GM19240 (cell line): ENCODE measurements around the gene TTC21B.

Experiments
- DNase-seq: peaks from one replicate; pipeline ENCODE4 v3.0.0; 2011; ENCODE audit warnings: low spot score; ENCODE audit not compliant: insufficient read length

TTC21B gene

DNA sequence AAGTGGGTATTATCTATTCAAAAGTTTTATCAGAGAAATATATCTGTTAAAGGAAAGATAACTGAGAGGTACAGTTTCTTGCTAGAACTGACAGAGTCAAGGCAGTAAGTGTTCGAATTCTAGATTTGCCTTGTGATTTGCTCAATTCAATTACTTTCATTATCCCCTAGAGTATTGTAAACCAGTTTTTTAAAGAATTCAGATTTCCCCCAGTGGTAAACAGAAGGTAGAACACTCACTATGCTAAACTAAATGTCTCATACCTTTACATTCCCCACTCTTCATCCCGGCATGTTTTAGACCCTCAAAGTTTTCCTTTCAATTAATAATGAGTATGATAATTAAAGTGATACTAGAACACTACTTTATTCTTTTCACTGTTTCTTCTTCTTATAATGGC is 28.6 kb downstream of the TTC21B start:
- no peak for DNase-seq

DNA sequence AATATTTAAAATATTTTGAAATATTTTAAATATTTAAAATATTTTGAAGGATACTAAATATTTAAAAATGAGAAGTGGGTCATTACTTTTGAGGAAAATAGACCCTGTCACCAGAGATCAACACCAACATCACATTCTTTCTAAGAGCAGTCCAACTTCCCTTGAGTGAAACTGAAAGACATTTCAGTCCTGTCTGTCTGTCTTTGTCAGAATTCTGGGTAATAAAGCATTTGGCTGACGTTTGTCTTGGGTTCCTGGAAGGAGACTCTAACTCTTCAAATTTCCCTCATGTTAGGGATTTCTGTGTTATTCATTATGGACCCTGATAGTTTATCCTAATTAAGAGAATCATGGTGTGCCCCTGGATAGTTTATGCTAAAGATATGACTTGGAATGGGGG is 32.8 kb downstream of the TTC21B start:
- DNase-seq: no peak

DNA sequence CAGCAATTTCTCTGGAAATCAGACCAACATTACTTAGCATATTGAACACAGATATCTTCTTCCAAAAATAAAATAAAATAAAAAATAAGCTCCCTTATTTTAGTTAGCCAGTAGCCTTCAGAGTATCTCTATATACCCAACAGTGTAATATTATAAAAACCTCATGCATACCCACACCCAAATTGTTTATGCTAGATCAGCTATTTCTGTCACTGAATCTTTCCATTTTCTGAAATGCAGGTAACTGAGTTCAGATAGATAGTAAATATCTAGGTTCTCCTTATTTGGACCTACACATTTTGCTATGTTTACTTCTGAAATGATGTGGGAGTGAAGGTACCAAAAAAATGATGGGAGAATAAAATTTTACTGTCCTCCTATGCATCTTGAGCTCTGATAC is 39.9 kb downstream of the TTC21B start:
- no peak for DNase-seq

DNA sequence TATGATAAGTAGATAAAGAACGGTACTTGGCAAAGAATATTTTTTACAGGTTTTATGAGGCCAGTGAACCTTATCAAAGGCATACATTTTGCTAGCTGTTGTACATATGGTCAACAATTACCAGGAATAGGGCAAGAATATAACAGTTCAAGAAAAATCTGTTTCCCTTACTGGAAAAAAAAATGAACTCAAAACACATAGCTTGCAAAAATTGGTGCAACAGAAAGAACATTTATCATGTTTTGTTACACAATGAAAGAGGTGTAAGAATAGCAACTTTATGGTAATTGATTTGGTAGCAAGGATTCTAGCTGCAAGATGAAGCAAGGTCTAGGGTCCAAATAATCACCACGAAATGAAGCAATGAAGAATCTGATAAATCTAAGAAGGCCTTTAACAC is 41.6 kb downstream of the TTC21B start:
- DNase-seq: no peak

DNA sequence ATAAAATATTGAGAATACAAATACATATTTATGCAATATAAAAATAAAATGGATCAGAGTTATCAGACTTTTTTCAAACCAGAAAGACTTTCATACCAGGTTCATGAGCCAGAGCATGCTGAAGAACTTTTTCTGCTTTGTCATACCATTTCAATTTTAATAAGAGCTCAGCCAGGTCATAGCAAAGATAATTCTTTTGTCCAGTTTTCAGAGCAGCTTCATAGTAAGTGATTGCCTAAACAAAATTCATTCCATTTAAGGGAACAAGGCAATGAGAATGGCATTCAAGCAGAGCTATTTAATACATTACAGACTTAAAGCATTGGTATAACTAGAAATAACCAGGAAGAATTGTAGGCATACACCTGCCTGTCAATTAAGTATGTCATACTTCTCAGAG is 42.3 kb downstream of the TTC21B start:
- no peak for DNase-seq

DNA sequence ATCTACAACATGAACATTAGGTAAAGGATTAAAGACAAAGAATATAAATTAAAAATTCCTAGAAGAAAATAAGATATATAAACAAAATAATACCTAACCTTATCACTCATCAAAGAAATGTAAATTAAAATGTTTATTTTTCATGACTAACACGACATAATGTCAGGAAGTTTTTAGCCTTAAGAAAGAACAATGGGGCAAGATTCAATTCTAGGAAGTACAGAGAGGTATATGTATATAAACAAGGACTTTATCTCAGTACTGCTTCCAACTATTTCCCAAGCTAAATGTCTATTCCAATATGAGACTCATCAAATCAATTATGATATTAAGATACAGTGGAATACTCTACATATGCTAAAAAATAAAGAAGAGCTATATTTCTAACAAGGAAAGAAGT is 44.1 kb downstream of the TTC21B start:
- DNase-seq: no peak

DNA sequence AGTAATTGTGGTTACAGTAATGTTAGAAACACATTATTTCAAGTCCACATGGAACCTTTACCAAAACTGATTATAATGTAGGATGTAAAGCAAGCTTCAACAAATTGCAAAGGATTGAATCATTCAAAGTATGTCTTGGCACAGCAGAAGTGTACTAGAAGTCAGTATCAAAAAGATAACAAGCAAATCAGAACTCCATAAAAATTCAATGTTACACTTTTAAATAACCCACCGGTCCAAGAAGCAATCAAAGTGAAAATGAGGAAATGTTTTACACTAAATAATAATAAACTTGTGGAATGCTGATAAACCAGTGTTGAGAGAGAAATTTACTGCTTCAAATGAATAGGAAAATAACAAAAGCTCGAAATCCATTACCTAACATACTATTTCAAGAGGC is 47.7 kb downstream of the TTC21B start:
- DNase-seq: no peak

DNA sequence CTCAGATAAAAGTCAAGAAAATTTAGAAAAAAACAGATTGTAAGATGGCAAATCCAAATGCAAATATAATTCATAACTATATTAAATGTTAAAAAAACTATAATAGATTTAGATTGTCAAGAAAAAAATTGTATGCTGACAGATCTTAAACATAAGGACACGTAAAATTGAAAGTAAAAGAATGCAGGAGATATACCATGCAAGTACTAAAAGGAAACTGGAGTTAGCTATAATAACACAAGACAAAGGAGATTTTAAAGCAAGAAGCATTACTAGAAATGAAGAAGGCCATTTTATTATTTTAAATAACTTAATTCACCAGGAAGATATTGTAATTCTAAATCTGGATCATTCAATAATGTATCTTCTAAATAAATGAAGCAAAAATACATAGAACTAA is 48.3 kb downstream of the TTC21B start:
- no peak for DNase-seq

DNA sequence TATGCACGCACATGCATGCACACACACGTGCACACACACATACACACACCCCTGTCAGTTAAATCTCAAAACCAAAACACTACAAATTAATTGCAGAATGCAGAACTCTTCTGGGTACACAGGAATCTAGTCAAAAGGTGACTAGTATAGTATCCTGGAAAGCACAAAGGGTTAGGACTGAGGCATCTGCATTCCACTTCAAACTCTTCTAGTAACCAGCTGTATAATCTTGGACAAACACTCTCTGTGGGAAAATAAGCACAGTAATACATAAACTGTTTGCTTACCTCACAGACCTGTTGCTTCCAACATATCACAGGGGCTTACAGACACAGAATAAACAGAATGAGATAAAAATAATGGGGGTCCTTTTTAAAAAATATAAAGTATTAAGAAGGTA is 49.1 kb downstream of the TTC21B start:
- no peak for DNase-seq

DNA sequence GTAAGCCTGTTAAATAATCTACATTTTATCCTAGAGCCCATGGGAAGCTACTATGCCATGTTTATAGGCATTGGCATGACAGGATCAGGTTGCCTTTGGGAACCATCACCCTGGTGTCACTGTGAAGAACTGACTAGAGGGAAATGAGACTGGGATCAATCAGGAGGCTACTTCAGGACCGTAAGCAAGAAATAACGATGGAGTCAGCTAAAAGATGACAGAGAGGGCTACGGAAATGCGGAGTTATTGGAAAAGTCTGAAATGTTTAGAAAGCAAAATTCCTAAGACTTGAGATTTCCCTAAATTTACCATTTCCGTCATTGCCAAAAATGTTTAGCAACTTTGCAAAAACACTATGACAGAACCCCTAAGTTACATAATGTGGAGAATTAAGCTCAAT is 50.2 kb downstream of the TTC21B start:
- no peak for DNase-seq

DNA sequence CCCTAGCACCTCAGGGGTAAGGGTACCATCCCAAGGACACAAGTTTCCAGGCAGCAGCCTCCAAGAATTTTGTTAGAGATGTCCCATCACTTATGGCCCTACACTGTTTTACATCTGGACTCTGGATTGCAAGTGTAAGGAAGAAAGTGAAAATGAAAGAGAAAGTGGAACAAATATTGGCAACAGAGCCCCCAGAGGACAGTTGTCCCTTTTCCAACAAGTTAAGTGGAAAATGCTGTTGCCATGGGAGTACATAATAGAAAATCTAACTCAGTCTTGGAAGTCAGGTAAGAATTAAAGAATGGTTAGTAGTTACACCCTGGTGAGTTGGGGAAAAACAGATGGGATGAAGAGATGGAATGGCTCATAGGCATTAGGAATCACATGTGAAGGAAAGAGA is 50.6 kb downstream of the TTC21B start:
- DNase-seq: no peak

DNA sequence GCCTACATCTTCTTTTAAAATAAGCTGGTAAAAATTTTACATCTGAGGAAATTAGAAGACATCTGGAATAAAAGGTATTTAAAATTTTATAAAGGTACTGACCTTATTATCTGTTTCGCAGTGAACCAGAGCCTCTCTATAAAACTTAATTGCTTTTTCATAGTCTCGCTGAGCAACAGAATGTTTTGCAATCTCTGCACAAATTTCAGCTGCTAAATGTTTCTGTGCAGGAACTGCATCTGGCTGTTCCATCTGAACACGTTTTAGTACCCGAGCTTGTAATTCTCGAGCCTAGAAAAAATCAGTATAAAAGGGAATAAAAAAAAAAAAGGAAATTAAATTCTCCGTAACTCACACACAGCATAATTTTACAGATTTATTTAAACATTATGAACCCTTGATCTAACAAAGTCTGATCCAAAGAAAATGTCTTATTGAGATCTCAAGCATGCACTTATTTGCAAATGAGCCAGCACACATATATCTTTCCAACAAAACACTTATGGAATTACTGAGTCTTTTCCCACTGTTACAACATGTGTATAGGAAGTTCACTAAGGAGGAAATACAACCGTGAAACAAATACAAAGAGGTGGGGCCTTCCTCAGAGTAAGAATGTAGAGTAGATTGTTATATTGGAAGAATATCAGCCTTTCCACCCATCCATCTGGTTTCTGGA is 51.8 kb downstream of the TTC21B start:
- no peak for DNase-seq

DNA sequence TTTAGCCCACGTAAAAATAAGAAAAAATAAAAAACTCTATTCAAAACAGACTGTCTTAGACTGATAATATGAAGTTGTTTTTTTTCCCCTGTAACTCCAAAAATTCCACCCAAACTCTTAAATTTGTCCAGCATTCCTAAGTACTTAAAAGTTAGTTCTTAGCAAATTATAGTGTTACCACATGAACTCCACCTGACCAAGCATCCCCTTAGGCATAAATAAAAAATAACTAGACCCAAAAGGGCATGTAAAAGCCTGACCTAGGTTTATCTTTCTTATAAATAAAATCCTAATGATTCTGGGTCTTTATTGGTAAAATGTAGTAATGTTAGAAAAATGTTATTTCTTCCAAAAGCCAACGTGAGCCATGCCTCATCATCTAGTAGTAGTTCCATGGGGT is 54.3 kb downstream of the TTC21B start:
- DNase-seq: no peak

DNA sequence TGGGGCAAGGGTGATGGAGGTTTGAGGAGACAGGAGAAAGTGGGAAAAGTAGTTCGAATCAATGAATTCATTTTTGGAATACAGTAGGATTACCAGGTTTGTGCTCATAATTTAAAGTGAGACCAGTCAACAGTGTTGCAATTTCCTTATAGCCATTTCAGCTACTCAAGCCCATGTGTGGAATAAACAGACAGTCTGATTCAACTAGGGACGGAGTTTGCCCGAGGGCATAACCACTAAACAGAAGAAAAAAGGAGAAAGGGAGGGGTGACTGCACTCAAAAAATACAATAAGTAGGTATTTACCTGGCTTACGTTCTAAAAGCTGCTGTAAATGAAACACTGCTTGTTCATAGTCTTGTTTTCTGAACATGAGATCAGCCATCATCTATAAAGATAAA is 55.2 kb downstream of the TTC21B start:
- DNase-seq: no peak

DNA sequence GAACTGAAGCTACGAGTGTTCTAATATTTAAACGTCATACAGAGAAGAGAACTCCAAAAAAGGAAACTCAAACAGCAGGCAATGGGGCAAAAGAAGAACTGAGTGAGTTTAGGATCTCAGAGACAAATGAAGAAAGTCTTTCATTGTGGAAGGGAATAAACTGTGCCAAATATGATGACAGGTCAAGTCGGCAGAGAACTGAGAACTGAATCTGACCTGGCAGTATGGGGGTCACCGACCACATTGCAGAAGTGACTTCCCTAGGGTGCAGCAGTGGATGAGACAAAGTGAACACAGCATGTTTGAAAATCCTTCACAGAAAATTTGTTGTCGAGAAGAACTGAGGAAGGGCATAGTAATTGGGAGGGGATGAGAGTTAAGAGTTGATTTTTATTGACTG is 55.9 kb downstream of the TTC21B start:
- DNase-seq: no peak

DNA sequence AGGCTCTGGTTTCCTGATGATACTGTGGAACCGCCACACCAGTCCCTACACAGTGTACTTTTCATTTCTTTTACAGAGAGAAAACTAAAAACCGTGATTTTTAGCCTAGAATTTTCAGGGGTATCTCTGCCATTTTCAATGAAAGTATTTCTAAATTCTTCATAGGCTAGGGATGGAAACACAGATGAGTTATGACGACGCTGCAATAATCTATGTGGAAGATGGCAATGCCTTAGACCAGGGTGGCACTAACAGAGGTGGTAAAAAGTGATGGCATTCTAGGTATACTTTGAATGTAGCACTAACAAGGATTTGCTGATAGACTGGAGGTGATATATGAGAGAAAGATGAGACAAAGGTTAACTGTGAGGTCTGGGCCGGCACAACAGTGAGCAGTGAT is 56.5 kb downstream of the TTC21B start:
- no peak for DNase-seq

DNA sequence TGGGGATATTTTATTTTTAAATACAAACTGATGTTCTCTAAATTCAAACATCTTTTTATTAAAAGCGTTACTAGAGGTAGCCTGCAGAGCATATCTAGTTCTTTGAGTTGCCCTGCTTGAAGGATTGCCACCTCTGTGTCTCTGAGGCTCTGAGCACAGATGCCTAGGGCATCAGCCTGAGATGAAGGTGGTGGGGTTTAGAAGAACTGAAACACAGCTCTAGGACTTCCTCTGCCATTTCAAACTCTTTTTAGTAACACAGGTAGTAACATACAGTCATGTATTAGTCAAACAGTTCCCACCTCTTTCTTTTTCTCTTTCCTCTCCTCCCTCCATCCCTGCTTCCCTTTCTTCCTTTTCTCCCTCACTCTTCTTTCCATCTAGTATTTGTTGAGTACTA is 57.6 kb downstream of the TTC21B start:
- no peak for DNase-seq

DNA sequence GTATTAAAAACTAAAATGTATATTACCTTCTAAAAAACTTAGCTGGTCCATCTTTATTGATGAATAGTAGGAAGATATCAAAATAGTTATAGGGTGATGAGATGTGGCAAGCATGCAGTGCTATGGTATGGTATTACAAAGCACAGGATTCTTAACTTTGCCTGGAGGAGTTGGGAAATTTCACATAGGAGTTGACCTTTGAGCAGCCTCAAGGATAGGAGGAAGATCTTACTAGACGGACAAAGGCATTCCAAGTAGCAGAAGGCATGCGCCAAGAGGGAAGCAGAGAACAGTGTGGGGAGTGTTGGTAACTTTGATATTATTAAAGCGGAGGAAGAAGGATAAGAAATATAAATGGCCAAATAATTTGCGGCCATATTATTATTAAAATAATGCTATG is 60.0 kb downstream of the TTC21B start:
- no peak for DNase-seq

DNA sequence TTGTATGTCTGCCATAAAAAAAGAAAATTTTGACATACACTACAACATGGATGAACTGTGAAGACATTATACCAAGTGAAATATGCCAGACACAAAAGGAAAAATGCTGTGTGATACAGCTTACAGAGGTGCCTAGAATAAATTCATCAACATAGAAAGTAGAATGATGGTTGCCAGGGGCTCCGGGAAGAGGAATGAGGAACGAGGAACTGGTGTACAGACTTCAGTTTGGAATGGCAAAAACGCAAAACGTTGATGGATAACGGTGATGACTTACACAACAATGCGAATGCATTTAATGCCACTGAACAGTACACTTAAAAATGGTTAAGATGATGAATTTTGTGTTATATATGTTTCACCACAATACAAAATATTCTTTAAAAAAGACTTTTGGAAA is 61.0 kb downstream of the TTC21B start:
- no peak for DNase-seq

DNA sequence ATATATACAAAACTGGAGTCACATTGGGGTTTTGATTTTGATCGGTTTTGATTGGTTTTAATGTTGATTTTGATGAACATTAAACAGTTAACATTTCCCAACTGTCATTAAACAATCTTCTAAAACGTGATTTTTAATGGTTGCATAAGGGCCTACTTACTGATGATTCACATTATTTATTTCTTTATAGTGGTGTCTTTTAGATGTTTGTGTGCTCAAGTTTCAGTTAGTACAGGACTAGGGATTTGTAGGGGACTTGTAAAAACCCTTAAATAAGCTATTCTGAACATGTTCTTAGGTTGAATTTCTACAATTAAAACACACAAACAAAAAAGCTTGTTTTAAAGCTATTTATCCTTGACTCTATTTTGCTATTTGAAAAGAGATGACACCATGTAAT is 61.6 kb downstream of the TTC21B start:
- no peak for DNase-seq

DNA sequence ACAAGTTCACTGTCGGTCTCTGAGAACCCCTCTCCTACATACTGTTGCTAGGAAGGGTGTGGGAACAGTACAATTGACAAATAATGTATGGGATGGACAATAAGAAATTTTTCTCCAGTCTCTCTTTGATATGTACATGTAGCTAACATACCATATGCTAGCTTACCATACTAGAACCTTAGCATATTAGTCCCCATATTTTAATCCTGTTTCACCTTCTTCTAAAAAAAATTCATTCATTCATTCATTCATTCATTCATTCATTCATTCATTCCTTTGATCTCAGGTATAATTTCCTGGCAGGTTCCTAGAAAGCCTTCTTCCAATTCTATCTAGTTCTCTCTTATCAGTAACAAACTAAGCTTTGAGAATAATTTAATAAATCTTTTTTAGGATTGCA is 62.2 kb downstream of the TTC21B start:
- no peak for DNase-seq

DNA sequence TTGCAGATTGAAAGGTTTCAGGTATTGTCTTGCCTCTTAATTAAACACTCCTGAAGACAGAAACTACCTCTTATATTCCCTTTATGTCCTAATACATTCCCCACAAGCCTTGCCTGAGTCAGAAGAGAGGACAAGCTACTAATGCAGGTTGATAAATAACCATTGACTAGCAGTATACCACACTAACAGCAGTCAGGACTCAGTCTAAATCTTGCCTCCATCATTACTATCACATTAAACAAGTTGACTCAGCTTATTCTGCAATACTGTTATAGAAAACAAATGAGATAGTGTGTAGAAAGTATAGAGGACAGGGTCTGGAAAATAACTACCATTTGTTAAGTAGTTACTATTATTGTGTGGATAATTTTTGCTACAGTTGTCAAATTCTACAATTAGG is 63.8 kb downstream of the TTC21B start:
- no peak for DNase-seq

DNA sequence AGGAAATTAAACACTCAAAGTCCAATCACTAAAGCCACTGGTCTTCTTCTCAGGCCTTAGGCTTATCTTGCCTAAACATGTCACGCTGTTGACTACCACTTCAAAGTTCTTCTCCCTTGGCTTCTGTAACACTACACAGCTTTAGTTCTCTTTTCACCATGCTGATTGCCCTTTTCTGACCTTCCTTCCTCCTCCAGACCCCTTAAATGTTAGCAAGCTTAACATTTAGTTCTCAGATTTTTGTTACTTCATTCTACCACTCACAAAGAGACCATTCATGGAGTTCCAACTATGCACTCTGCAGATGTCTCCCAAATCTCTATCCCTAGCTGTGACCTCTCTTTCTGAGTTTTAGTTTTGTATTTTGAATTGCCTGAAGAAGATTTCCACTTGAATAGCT is 64.4 kb downstream of the TTC21B start:
- DNase-seq: no peak

DNA sequence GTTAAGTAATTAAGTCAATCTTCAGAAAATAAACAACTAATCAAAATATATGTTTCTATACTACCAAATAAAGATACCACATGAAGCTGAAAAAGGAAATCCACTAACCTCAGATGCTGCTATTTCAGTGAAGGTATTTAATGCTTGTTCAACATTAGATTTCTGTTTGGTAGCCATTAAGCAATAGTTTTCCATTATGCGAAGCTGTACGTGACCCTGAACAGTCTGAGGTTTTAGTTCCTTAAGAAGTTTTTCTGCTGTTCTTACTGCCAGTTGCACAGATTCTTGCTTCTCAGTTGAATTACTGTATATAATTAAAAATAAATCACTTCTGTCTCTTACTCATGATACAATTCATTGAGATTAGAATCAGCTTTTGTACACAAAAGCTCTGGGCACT is 65.4 kb downstream of the TTC21B start:
- DNase-seq: no peak
